ENCODE results near the gene DACT1.

- TF ChIP-seq, protein P1, sequence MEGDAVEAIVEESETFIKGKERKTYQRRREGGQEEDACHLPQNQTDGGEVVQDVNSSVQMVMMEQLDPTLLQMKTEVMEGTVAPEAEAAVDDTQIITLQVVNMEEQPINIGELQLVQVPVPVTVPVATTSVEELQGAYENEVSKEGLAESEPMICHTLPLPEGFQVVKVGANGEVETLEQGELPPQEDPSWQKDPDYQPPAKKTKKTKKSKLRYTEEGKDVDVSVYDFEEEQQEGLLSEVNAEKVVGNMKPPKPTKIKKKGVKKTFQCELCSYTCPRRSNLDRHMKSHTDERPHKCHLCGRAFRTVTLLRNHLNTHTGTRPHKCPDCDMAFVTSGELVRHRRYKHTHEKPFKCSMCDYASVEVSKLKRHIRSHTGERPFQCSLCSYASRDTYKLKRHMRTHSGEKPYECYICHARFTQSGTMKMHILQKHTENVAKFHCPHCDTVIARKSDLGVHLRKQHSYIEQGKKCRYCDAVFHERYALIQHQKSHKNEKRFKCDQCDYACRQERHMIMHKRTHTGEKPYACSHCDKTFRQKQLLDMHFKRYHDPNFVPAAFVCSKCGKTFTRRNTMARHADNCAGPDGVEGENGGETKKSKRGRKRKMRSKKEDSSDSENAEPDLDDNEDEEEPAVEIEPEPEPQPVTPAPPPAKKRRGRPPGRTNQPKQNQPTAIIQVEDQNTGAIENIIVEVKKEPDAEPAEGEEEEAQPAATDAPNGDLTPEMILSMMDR (conservative IDR thresholded peaks at IDR 0.05; ENCODE audit: low read length), result no peak
- no peak for TF ChIP-seq EZH2phosphoT487 (IDR thresholded peaks at IDR 0.05; ENCODE audit: borderline replicate concordance, low read depth, low read length)
These were observed 747 bp upstream of the DACT1 start for GRCh38 chr14:58637040-58637390.

All from OCI-LY7 (cell line).